H1 (cell line): ENCODE results near the gene ZNF536.
A peak's percentile ranks its signal among the peaks of the same experiment; 100 is the strongest.

Source experiments
- RFX5 ChIP-seq: IDR thresholded peaks from 2 replicates; pipeline ENCODE4 v1.6.1; 2011; ENCODE audit warnings: low read depth, low read length, improper control_type of control experiment, borderline replicate concordance
- TF ChIP-seq, protein P1 (sequence below), 3 experiments: IDR thresholded peaks; 1 replicate in 2 of 3; 2 replicates in 1 of 3; pipeline versions ENCODE4 v1.5.1 to v1.6.1; 2011; ENCODE audit warnings: low read length in 3 of 3, mild to moderate bottlenecking in 3 of 3, inconsistent platforms in 2 of 3, low read depth in 1 of 3, moderate library complexity in 1 of 3; ENCODE audit not compliant: insufficient read depth in 1 of 3; ENCODE audit errors: control extremely low read depth in 1 of 3

DNA sequence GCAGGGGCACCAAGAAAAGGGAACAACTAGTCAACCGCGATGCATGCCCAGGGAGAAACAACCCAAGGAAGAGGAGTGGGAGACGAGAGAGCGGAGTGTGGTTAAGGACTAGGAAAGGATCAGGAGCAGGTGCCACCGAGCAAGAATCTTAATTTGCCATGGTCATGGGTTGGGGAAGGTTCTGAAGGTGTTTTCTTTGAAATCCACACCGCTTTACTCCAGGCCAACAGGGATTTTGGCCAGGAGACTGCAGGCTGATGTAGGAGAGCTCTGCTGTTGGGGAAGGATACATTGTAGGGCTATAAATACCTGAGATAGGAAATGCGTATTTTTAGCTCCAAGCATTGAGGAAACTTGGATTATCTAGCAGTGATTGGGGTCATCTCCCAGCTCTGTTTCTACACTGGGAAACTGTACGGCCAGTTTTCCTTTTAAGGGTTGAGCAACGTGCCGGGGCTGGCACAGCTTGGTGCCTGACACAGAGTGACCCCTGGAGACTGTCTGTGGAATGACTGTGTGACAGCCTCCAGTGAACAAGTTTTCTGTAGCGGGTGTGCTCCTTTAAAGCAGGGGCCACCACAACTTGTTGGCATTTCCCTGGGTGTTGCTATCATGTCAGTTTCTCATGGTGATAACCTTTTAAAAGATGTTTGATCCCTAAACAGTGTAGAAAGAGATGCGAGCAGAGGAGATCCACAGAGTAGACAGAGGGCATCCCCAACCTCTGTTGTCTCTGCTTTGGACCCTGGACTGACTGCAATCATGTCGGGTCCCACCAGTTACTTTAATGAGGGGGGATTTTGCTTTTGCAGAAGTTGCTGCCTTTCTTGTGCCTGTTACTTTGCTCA lies 34.3 kb downstream of the ZNF536 start:
- no peak for TF ChIP-seq RFX5
- TF ChIP-seq, protein P1, sequence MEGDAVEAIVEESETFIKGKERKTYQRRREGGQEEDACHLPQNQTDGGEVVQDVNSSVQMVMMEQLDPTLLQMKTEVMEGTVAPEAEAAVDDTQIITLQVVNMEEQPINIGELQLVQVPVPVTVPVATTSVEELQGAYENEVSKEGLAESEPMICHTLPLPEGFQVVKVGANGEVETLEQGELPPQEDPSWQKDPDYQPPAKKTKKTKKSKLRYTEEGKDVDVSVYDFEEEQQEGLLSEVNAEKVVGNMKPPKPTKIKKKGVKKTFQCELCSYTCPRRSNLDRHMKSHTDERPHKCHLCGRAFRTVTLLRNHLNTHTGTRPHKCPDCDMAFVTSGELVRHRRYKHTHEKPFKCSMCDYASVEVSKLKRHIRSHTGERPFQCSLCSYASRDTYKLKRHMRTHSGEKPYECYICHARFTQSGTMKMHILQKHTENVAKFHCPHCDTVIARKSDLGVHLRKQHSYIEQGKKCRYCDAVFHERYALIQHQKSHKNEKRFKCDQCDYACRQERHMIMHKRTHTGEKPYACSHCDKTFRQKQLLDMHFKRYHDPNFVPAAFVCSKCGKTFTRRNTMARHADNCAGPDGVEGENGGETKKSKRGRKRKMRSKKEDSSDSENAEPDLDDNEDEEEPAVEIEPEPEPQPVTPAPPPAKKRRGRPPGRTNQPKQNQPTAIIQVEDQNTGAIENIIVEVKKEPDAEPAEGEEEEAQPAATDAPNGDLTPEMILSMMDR (IDR thresholded peaks at IDR 0.05; ENCODE audit: control extremely low read depth in 1 of 3, insufficient read depth in 1 of 3, low read depth in 1 of 3, low read length in 3 of 3), result peak; percentile 59 to 69 (median 67)
